WTC11 (cell line): Measurements from ENCODE around the gene S1PR3. TPM values are rescaled to one million over a fixed set of nuclear protein-coding genes. Genes with fewer than 3 reads are reported as not detected.

Experiments used
- ATAC-seq: fragments of 200-7000 bp; cut with Tn5 transposase; 2 replicates; pipeline ENCODE4 v1.10.0; 2021; ENCODE audit warnings: mild to moderate bottlenecking, moderate library complexity
- CTCF ChIA-PET: fragments of 300-600 bp; sonication (Branson Sonifier 250); formaldehyde crosslinking; loops from one replicate; lab custom pipeline; 2021; ENCODE audit warnings: antibody characterized with exemption; lab: Charles Lee
- POLR2A ChIA-PET: fragments of 350-600 bp; sonication (Branson Sonifier 250); formaldehyde crosslinking; loops from one replicate; lab custom pipeline; 2021; ENCODE audit warnings: antibody characterized with exemption; lab: Charles Lee
- DNase-seq: peaks from one replicate; pipeline ENCODE4 v3.0.0; 2021; ENCODE audit warnings: low spot score
- H3K27ac Mint-ChIP-seq: 2 replicates; pipeline ENCODE4 v1.8.0; 2021; ENCODE audit warnings: mixed read lengths
- H3K27me3 Mint-ChIP-seq: 2 replicates; pipeline ENCODE4 v1.8.0; 2021; ENCODE audit warnings: low read depth, mild to moderate bottlenecking, moderate library complexity, mixed read lengths
- H3K36me3 Mint-ChIP-seq: 2 replicates; pipeline ENCODE4 v1.8.0; 2021; ENCODE audit warnings: mixed read lengths
- H3K4me1 Mint-ChIP-seq: 2 replicates; pipeline ENCODE4 v1.8.0; 2022; ENCODE audit warnings: mixed read lengths
- H3K4me3 Mint-ChIP-seq: 2 replicates; pipeline ENCODE4 v1.8.0; 2021; ENCODE audit warnings: mild to moderate bottlenecking, moderate library complexity, mixed read lengths
- H3K9me3 Mint-ChIP-seq: 2 replicates; pipeline ENCODE4 v1.8.0; 2021; ENCODE audit warnings: mixed read lengths
- ATF1 ChIP-seq: sonication (generic); formaldehyde crosslinking; IDR thresholded peaks from 2 replicates; pipeline ENCODE4 v1.8.1; 2023; ENCODE audit warnings: mild to moderate bottlenecking, moderate library complexity, missing genetic modification reagents
- CREM ChIP-seq: sonication (generic); formaldehyde crosslinking; IDR thresholded peaks from 2 replicates; pipeline ENCODE4 v1.8.1; 2022; ENCODE audit warnings: mild to moderate bottlenecking, missing genetic modification reagents, moderate library complexity
- ELF4 ChIP-seq: sonication (generic); formaldehyde crosslinking; IDR thresholded peaks from 2 replicates; pipeline ENCODE4 v1.8.1; 2022; ENCODE audit warnings: low read depth, mild to moderate bottlenecking, moderate library complexity, missing genetic modification reagents
- EMX1 ChIP-seq: fragments of 250-450 bp; sonication (Bioruptor Pico); IDR thresholded peaks from 2 replicates; pipeline ENCODE4 v1.8.0; 2021; ENCODE audit warnings: mild to moderate bottlenecking
- ESRRA ChIP-seq: sonication (generic); formaldehyde crosslinking; IDR thresholded peaks from 2 replicates; pipeline ENCODE4 v1.8.1; 2022; ENCODE audit warnings: mild to moderate bottlenecking, missing genetic modification reagents, borderline replicate concordance
- FOXP1 ChIP-seq: sonication (generic); formaldehyde crosslinking; IDR thresholded peaks from 2 replicates; pipeline ENCODE4 v1.8.0; 2022; ENCODE audit warnings: missing genetic modification reagents, mild to moderate bottlenecking, moderate library complexity, borderline replicate concordance
- MYBL2 ChIP-seq: sonication (generic); formaldehyde crosslinking; IDR thresholded peaks from 2 replicates; pipeline ENCODE4 v1.8.1; 2023; ENCODE audit warnings: mild to moderate bottlenecking, moderate library complexity, missing genetic modification reagents
- NR1H2 ChIP-seq: sonication (generic); formaldehyde crosslinking; IDR thresholded peaks from 2 replicates; pipeline ENCODE4 v1.9.0; 2021; ENCODE audit warnings: mild to moderate bottlenecking, moderate library complexity, missing genetic modification reagents
- NR3C1 ChIP-seq: sonication (generic); formaldehyde crosslinking; conservative IDR thresholded peaks from 2 replicates; pipeline ENCODE4 v1.8.1; 2023; ENCODE audit warnings: low read depth, mild to moderate bottlenecking, missing genetic modification reagents
- SOX15 ChIP-seq: fragments of 250-450 bp; sonication (Bioruptor Pico); IDR thresholded peaks from 2 replicates; pipeline ENCODE4 v1.9.0; 2021; ENCODE audit warnings: mild to moderate bottlenecking
- TCF7 ChIP-seq: sonication (generic); formaldehyde crosslinking; IDR thresholded peaks from 2 replicates; pipeline ENCODE4 v1.8.0; 2022; ENCODE audit warnings: mild to moderate bottlenecking, low read depth, missing genetic modification reagents, moderate library complexity
- ZMAT4 ChIP-seq: fragments of 250-450 bp; sonication (Bioruptor Pico); IDR thresholded peaks from 2 replicates; pipeline ENCODE4 v1.9.0; 2021; ENCODE audit warnings: mild to moderate bottlenecking
- ZNF138 ChIP-seq: sonication (generic); formaldehyde crosslinking; conservative IDR thresholded peaks from 2 replicates; pipeline ENCODE4 v1.8.1; 2022; ENCODE audit warnings: mild to moderate bottlenecking, moderate library complexity, missing genetic modification reagents
- ZNF219 ChIP-seq: sonication (generic); formaldehyde crosslinking; IDR thresholded peaks from 2 replicates; pipeline ENCODE4 v1.8.0; 2023; ENCODE audit warnings: missing genetic modification reagents, mild to moderate bottlenecking, borderline replicate concordance
- ZNF317 ChIP-seq: sonication (generic); formaldehyde crosslinking; IDR thresholded peaks from 2 replicates; pipeline ENCODE4 v1.8.1; 2023; ENCODE audit warnings: low read depth, mild to moderate bottlenecking, moderate library complexity, missing genetic modification reagents, borderline replicate concordance
- total RNA-seq: library from RNA; stranded (reverse); gene quantifications from 3 replicates; pipeline ENCODE4 v1.2.3, GENCODE V29; 2021
- TF ChIP-seq, protein P1 (sequence below): sonication (generic); formaldehyde crosslinking; IDR thresholded peaks from 2 replicates; pipeline ENCODE4 v1.8.1; 2023; ENCODE audit warnings: mild to moderate bottlenecking, missing genetic modification reagents
- TF ChIP-seq, protein P2 (sequence below): fragments of 250-450 bp; sonication (Bioruptor Pico); IDR thresholded peaks from 2 replicates; pipeline ENCODE4 v1.9.0; 2021; ENCODE audit warnings: mild to moderate bottlenecking, borderline replicate concordance

Gene S1PR3
- total RNA-seq, 1 experiment from 2014 or later = 7.1 TPM

DNA sequence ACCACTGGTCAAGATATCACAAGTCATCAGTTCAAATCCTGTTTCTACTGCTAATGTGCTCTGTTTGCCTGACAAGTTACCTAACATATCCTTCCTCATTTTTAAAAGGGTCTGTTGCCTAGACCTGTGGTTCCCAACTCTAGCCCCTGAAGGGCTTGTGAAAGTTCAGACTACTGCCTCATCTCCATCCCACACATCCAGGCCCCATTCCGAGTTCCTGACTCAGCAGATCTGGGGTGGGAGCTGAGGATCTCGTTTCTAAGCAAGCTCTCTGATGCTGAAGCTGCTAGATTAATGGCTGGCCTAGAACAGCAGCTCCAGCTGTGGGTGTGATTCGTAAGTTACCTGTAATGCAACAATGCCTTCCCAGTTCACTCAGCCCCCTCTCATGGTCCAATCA is 32.5 kb downstream of the S1PR3 start:
- ATAC-seq (no peak), DNase-seq (no peak)
- POLR2A ChIA-PET = no interaction called here
- TF ChIP-seq SOX15 (CRISPR knock-in tag) (no peak), NR3C1 (CRISPR knock-in tag) (no peak), EMX1 (no peak), ZNF219 (CRISPR knock-in tag) (no peak), ZNF317 (CRISPR knock-in tag) (no peak), ESRRA (CRISPR knock-in tag) (no peak)
- Mint-ChIP-seq H3K4me3 (no peak overlapping the region), H3K36me3 (peaks cover 10% of the 10 kb centered on the region), H3K4me1 (peaks cover 19% of the 10 kb centered on the region), H3K9me3 (peaks cover 8% of the 10 kb centered on the region; the same call in 1 of the 2 replicates), H3K27me3 (no peaks in the 10 kb centered on the region), H3K27ac (no peak overlapping the region)
- CTCF ChIA-PET = no interaction called here

GRCh38 chr9:89024727-89025126 is 33.5 kb downstream of the S1PR3 start:
- peaks cover 13% of the 10 kb centered on the region for H3K9me3 Mint-ChIP-seq
- POLR2A ChIA-PET = no interaction called here
- DNase-seq = no peak
- H3K27me3 Mint-ChIP-seq = no peaks in the 10 kb centered on the region
- peaks cover 19% of the 10 kb centered on the region for H3K4me1 Mint-ChIP-seq
- TF ChIP-seq FOXP1 (CRISPR knock-in tag) (no peak), CREM (CRISPR knock-in tag) (no peak), ELF4 (no peak), NR1H2 (CRISPR knock-in tag) (no peak), ZMAT4 (CRISPR knock-in tag) (no peak)
- H3K27ac Mint-ChIP-seq = no peak overlapping the region
- CTCF ChIA-PET = no interaction called here
- H3K4me3 Mint-ChIP-seq = no peak overlapping the region
- no peak for ATAC-seq
- H3K36me3 Mint-ChIP-seq = peaks cover 8% of the 10 kb centered on the region; the same call in 1 of the 2 replicates

DNA sequence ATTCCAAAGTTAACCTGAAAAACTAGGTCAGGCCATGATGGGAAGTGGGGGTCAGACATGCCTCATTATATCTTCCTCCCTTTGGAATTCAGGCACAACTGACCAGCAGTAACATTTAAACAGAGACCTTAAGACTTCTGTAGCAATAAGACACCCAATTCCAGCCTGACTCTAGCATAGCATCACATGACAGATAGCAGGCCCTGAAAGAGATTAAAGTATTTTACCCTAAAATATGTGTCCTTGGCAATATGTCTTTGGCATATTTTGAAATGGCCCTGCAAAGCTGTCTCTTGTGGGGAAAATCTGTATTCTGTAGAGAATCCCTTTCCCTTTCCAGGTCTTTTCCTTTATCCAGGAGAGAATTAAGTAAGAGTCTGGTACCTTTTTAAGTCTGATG is 34.3 kb downstream of the S1PR3 start:
- Mint-ChIP-seq H3K27me3 (no peaks in the 10 kb centered on the region), H3K27ac (no peak overlapping the region), H3K4me3 (no peak overlapping the region), H3K36me3 (peaks cover 16% of the 10 kb centered on the region), H3K4me1 (peaks cover 19% of the 10 kb centered on the region), H3K9me3 (peaks cover 21% of the 10 kb centered on the region)
- ATAC-seq = no peak
- ChIA-PET POLR2A (no interaction called here), CTCF (no interaction called here)
- no peak for DNase-seq
- TF ChIP-seq, protein P1, sequence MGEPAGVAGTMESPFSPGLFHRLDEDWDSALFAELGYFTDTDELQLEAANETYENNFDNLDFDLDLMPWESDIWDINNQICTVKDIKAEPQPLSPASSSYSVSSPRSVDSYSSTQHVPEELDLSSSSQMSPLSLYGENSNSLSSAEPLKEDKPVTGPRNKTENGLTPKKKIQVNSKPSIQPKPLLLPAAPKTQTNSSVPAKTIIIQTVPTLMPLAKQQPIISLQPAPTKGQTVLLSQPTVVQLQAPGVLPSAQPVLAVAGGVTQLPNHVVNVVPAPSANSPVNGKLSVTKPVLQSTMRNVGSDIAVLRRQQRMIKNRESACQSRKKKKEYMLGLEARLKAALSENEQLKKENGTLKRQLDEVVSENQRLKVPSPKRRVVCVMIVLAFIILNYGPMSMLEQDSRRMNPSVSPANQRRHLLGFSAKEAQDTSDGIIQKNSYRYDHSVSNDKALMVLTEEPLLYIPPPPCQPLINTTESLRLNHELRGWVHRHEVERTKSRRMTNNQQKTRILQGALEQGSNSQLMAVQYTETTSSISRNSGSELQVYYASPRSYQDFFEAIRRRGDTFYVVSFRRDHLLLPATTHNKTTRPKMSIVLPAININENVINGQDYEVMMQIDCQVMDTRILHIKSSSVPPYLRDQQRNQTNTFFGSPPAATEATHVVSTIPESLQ = no peak
- TF ChIP-seq, protein P2, sequence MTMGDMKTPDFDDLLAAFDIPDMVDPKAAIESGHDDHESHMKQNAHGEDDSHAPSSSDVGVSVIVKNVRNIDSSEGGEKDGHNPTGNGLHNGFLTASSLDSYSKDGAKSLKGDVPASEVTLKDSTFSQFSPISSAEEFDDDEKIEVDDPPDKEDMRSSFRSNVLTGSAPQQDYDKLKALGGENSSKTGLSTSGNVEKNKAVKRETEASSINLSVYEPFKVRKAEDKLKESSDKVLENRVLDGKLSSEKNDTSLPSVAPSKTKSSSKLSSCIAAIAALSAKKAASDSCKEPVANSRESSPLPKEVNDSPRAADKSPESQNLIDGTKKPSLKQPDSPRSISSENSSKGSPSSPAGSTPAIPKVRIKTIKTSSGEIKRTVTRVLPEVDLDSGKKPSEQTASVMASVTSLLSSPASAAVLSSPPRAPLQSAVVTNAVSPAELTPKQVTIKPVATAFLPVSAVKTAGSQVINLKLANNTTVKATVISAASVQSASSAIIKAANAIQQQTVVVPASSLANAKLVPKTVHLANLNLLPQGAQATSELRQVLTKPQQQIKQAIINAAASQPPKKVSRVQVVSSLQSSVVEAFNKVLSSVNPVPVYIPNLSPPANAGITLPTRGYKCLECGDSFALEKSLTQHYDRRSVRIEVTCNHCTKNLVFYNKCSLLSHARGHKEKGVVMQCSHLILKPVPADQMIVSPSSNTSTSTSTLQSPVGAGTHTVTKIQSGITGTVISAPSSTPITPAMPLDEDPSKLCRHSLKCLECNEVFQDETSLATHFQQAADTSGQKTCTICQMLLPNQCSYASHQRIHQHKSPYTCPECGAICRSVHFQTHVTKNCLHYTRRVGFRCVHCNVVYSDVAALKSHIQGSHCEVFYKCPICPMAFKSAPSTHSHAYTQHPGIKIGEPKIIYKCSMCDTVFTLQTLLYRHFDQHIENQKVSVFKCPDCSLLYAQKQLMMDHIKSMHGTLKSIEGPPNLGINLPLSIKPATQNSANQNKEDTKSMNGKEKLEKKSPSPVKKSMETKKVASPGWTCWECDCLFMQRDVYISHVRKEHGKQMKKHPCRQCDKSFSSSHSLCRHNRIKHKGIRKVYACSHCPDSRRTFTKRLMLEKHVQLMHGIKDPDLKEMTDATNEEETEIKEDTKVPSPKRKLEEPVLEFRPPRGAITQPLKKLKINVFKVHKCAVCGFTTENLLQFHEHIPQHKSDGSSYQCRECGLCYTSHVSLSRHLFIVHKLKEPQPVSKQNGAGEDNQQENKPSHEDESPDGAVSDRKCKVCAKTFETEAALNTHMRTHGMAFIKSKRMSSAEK = no peak
- TF ChIP-seq SOX15 (CRISPR knock-in tag) = no peak
- TF ChIP-seq CREM (CRISPR knock-in tag) = no peak
- TF ChIP-seq TCF7 (CRISPR knock-in tag) = no peak
- no peak for TF ChIP-seq ZNF138
- TF ChIP-seq MYBL2 (CRISPR knock-in tag) = no peak
- TF ChIP-seq ATF1 (CRISPR knock-in tag) = no peak
